Activated B cell treated with CpG ODN at 0.5 μM for 24 hours (primary cell): ENCODE results near the gene BEX3. TPM values are rescaled to one million over a fixed set of nuclear protein-coding genes. Genes with fewer than 3 reads are reported as not detected.

ENCODE experiments used
- ATAC-seq: fragments of 200-7000 bp; cut with Tn5 transposase; one replicate; pipeline ENCODE4 v1.10.0; 2021; ENCODE audit warnings: low read depth, mild to moderate bottlenecking, moderate library complexity
- CTCF ChIA-PET: fragments of 350-600 bp; sonication (Branson Sonifier 250); formaldehyde crosslinking; loops from one replicate; lab custom pipeline; 2021; ENCODE audit warnings: antibody characterized with exemption; lab: Charles Lee
- POLR2A ChIA-PET: fragments of 350-600 bp; sonication (Branson Sonifier 250); formaldehyde crosslinking; loops from one replicate; lab custom pipeline; 2021; ENCODE audit warnings: antibody characterized with exemption; lab: Charles Lee
- DNase-seq: peaks from one replicate; pipeline ENCODE4 v3.0.0; 2022
- H3K27ac Mint-ChIP-seq: one replicate; pipeline ENCODE4 v1.8.0; 2020; ENCODE audit warnings: mixed read lengths
- H3K27me3 Mint-ChIP-seq: one replicate; pipeline ENCODE4 v1.8.0; 2021; ENCODE audit warnings: mixed read lengths
- H3K36me3 Mint-ChIP-seq: one replicate; pipeline ENCODE4 v1.8.0; 2021; ENCODE audit warnings: low read depth, mixed read lengths
- H3K4me1 Mint-ChIP-seq: one replicate; pipeline ENCODE4 v1.8.0; 2021; ENCODE audit warnings: mixed read lengths
- H3K4me3 Mint-ChIP-seq: one replicate; pipeline ENCODE4 v1.8.0; 2020; ENCODE audit warnings: mild to moderate bottlenecking, mixed read lengths
- H3K9me3 Mint-ChIP-seq: one replicate; pipeline ENCODE4 v1.8.0; 2020; ENCODE audit warnings: mixed read lengths
- CTCF ChIP-seq: fragments of 200-600 bp; IDR thresholded peaks from one replicate; pipeline ENCODE4 v1.8.0; 2022; ENCODE audit warnings: antibody characterized with exemption, mild to moderate bottlenecking
- intact Hi-C: fragments of 100-400 bp; cut with micrococcal nuclease; formaldehyde crosslinking; loops from one replicate; pipeline ENCODE4 v1.15.1; 2024
- total RNA-seq: library from RNA; stranded (reverse); gene quantifications from 2 replicates; pipeline ENCODE4 v1.2.3, GENCODE V29; 2022

BEX3 gene
- total RNA-seq, 1 donor from 2014 or later: 0.42 TPM

DNA sequence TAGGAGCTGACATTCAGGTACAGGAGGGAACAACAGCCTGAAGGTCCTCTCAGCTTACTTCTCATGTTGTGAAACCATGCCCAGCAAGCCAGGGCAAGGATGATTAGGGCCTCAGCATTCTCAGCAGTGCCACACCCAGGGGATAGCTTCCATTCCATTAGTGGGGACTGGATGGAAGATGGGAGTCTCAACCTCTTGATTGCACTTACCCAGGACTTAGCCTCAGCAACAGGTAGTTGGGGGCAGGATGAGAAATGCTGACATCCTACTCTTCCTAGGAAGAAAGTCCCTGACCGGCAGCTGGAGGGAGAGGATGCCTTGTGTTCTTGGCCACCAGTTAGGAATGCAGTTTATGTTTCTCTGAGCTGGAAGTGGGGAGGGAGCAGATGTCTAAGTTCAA lies 8.8 kb upstream of the BEX3 start:
- no peak overlapping the region for H3K27ac Mint-ChIP-seq
- no peak for ATAC-seq
- no peak overlapping the region for H3K4me3 Mint-ChIP-seq
- DNase-seq: no peak
- peaks cover 4% of the 10 kb centered on the region for H3K27me3 Mint-ChIP-seq
- no peaks in the 10 kb centered on the region for H3K9me3 Mint-ChIP-seq
- H3K36me3 Mint-ChIP-seq: no peaks in the 10 kb centered on the region
- H3K4me1 Mint-ChIP-seq: no peaks in the 10 kb centered on the region
- intact Hi-C loops: no loop called here
- ChIA-PET POLR2A (no interaction called here), CTCF (no interaction called here)
- no peak for TF ChIP-seq CTCF

DNA sequence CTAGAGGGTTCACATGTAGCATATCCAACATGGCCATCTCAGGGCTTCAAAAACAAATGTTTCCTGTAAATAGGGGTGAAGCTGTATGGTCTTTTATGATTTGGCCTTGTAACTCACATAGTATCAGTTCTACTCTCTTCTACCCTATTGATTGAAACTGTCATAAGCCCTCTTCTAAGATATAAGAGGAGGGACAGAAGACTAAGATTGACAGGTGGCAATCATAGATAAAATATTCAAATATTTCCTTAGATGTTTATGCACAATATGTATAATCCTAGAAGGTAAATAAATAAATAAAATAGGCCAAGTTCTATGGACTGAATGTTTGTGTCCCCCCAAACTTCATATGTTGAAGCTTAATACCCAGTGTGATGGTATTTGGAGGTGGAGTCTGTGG lies 6.9 kb upstream of the BEX3 start:
- H3K4me1 Mint-ChIP-seq: no peaks in the 10 kb centered on the region
- DNase-seq: no peak
- intact Hi-C loops: no loop called here
- CTCF ChIA-PET: no interaction called here
- no peaks in the 10 kb centered on the region for H3K36me3 Mint-ChIP-seq
- peaks cover 4% of the 10 kb centered on the region for H3K27me3 Mint-ChIP-seq
- H3K9me3 Mint-ChIP-seq: no peaks in the 10 kb centered on the region
- H3K27ac Mint-ChIP-seq: no peak overlapping the region
- TF ChIP-seq CTCF: no peak
- H3K4me3 Mint-ChIP-seq: no peak overlapping the region
- POLR2A ChIA-PET: no interaction called here
- no peak for ATAC-seq

DNA sequence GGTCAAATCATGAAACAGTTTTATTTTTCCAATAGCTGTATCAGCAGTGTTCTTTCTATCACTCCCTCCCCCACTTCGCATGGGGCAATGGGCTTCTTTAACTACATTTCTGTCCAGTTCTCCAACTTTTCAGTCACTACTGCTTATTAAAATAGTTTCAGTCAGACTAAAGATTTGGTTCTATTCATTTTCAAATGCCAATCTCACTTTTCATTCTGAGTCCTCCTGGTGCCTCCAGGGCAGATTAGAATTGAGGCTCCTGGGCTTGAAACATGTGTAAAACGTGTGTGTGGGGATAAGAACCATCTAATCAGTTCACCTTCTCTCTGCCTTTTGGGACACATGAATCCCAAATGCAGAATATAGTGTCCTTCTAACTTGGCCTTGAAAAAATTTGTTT lies 3.5 kb upstream of the BEX3 start:
- CTCF ChIA-PET: no interaction called here

GRCh38 chrX:103373581-103373980 lies 2.8 kb upstream of the BEX3 start:
- CTCF ChIA-PET: no interaction called here
- intact Hi-C loops: no loop called here
- no peak overlapping the region for H3K4me3 Mint-ChIP-seq

More for the DNA sequence above, 3.5 kb upstream of the BEX3 start:
- POLR2A ChIA-PET: no interaction called here
- no peak for TF ChIP-seq CTCF
- Mint-ChIP-seq H3K9me3 (no peaks in the 10 kb centered on the region), H3K4me1 (peaks cover 3% of the 10 kb centered on the region), H3K36me3 (no peaks in the 10 kb centered on the region), H3K27ac (no peak overlapping the region), H3K27me3 (peaks cover 9% of the 10 kb centered on the region), H3K4me3 (no peak overlapping the region)
- DNase-seq (no peak), ATAC-seq (no peak)
- intact Hi-C loops: no loop called here

DNA sequence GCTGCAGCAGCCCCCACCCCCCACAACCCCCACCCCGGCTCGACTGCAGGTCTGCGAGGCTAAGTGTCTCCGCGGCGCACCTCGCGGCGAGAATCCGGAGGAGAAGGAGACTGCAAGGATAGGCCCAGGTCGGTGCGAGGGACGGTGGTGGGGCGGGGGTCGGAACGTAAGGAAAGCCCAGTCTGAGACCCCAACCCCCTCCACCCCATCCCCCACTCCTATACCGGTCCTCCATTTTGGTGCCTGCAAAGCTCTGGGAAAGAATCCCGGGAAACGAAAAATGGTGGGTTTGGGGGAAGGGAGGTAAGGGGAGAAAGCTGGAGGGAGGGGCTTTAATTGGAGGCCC lies 614 bp downstream of the BEX3 start:
- intact Hi-C loops: no loop called here
- Mint-ChIP-seq H3K36me3 (no peaks in the 10 kb centered on the region), H3K27ac (no peak overlapping the region), H3K4me1 (peaks cover 3% of the 10 kb centered on the region), H3K27me3 (peaks cover 7% of the 10 kb centered on the region), H3K4me3 (peak overlapping the region; percentile 59), H3K9me3 (no peaks in the 10 kb centered on the region)
- ChIA-PET POLR2A (no interaction called here), CTCF (no interaction called here)
- DNase-seq (no peak), ATAC-seq (no peak)
- TF ChIP-seq CTCF: no peak

More at GRCh38 chrX:103373581-103373980, 2.8 kb upstream of the BEX3 start:
- no peak overlapping the region for H3K27ac Mint-ChIP-seq
- DNase-seq (no peak), ATAC-seq (no peak)
- peaks cover 3% of the 10 kb centered on the region for H3K4me1 Mint-ChIP-seq
- POLR2A ChIA-PET: no interaction called here
- no peaks in the 10 kb centered on the region for H3K36me3 Mint-ChIP-seq
- no peaks in the 10 kb centered on the region for H3K9me3 Mint-ChIP-seq
- no peak for TF ChIP-seq CTCF
- H3K27me3 Mint-ChIP-seq: peaks cover 9% of the 10 kb centered on the region
